Endothelial cell (in vitro differentiated cells): ENCODE measurements around the gene CAPZA1. TPM values are rescaled to one million over a fixed set of nuclear protein-coding genes. Genes with fewer than 3 reads are reported as not detected.

Source experiments
- DNase-seq: peaks from one replicate; pipeline ENCODE4 v3.0.0; 2021; ENCODE audit warnings: low spot score
- H3K27ac Mint-ChIP-seq: one replicate; pipeline ENCODE4 v1.8.0; 2021; ENCODE audit warnings: mixed read lengths, inconsistent platforms; ENCODE audit not compliant: unreplicated experiment
- H3K27me3 Mint-ChIP-seq: one replicate; pipeline ENCODE4 v1.8.0; 2021; ENCODE audit warnings: mild to moderate bottlenecking, moderate library complexity, mixed read lengths, inconsistent platforms; ENCODE audit not compliant: unreplicated experiment
- H3K36me3 Mint-ChIP-seq: one replicate; pipeline ENCODE4 v1.8.0; 2021; ENCODE audit warnings: mild to moderate bottlenecking, low read depth, mixed read lengths, inconsistent platforms; ENCODE audit not compliant: unreplicated experiment
- H3K4me1 Mint-ChIP-seq: one replicate; pipeline ENCODE4 v1.8.0; 2021; ENCODE audit warnings: mild to moderate bottlenecking, mixed read lengths, inconsistent platforms; ENCODE audit not compliant: unreplicated experiment
- H3K4me3 Mint-ChIP-seq: one replicate; pipeline ENCODE4 v1.8.0; 2021; ENCODE audit warnings: mild to moderate bottlenecking, mixed read lengths, inconsistent platforms; ENCODE audit not compliant: unreplicated experiment
- H3K9me3 Mint-ChIP-seq: one replicate; pipeline ENCODE4 v1.8.0; 2021; ENCODE audit warnings: mixed read lengths, inconsistent platforms; ENCODE audit not compliant: unreplicated experiment
- total RNA-seq: library from RNA; stranded (reverse); fragmentation: NEBNext Ultra II Directional; extraction: Animal tissue kit (Norgen Biotek cat#: 25700); gene quantifications from one replicate; pipeline ENCODE4 v1.2.1, GENCODE V29; 2021; ENCODE audit not compliant: unreplicated experiment
- TF ChIP-seq, protein P1 (sequence below): fragments of 200-600 bp; sonication (generic); IDR thresholded peaks from one replicate; pipeline ENCODE4 v1.5.0; 2021; ENCODE audit warnings: antibody characterized with exemption; ENCODE audit not compliant: unreplicated experiment

The CAPZA1 gene
- total RNA-seq, 1 donor from 2014 or later: 137 TPM

DNA sequence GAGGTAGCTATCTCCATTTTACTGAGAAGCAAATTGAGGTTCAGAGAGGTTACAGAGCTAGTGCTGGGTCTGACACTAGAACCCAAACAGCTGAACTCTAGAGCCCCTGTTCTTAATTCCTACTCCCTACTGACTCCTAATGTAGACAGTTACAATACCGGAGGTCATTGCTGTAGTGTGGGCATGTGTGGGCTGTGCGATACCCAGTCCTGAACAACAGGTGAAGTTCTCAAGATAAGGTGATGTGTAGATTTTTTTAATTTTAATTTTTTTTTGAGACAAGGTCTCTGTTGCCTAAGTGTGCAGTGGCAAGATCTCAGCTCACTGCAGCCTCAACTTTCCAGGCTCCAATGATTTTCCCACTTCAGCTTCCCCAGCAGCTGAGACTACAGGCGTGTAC, 88.9 kb downstream of the CAPZA1 start:
- no peak for DNase-seq
- H3K36me3 Mint-ChIP-seq: peaks cover 18% of the 10 kb centered on the region
- no peak overlapping the region for H3K27ac Mint-ChIP-seq
- TF ChIP-seq, protein P1, sequence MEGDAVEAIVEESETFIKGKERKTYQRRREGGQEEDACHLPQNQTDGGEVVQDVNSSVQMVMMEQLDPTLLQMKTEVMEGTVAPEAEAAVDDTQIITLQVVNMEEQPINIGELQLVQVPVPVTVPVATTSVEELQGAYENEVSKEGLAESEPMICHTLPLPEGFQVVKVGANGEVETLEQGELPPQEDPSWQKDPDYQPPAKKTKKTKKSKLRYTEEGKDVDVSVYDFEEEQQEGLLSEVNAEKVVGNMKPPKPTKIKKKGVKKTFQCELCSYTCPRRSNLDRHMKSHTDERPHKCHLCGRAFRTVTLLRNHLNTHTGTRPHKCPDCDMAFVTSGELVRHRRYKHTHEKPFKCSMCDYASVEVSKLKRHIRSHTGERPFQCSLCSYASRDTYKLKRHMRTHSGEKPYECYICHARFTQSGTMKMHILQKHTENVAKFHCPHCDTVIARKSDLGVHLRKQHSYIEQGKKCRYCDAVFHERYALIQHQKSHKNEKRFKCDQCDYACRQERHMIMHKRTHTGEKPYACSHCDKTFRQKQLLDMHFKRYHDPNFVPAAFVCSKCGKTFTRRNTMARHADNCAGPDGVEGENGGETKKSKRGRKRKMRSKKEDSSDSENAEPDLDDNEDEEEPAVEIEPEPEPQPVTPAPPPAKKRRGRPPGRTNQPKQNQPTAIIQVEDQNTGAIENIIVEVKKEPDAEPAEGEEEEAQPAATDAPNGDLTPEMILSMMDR: no peak
- H3K9me3 Mint-ChIP-seq: no peaks in the 10 kb centered on the region
- H3K4me3 Mint-ChIP-seq: peak overlapping the region; percentile 95
- H3K4me1 Mint-ChIP-seq: peaks cover 41% of the 10 kb centered on the region
- H3K27me3 Mint-ChIP-seq: peaks cover 31% of the 10 kb centered on the region

DNA sequence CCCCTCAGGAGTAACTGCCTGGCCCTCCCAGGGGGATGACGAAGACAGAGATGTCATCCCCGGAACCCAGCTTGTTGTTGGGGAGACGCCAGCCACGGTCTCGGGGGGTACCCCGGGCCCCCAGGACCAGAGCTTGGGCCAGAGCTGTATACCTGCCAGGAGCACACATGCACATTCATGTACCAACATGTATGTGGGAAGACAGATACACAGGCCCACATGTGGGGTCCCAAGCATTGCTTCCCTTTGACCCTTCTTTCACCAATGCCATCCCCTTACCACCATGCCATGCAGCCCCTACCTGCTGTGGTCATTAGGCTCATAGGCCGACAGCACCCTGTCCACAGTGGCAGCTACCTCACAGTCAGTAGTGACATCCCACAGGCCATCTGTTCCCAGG, 90.5 kb downstream of the CAPZA1 start:
- Mint-ChIP-seq H3K9me3 (no peaks in the 10 kb centered on the region), H3K4me1 (peaks cover 31% of the 10 kb centered on the region), H3K27ac (no peak overlapping the region), H3K4me3 (no peak overlapping the region), H3K36me3 (peaks cover 18% of the 10 kb centered on the region), H3K27me3 (peaks cover 27% of the 10 kb centered on the region)
- DNase-seq: no peak
- TF ChIP-seq, protein P1: no peak

DNA sequence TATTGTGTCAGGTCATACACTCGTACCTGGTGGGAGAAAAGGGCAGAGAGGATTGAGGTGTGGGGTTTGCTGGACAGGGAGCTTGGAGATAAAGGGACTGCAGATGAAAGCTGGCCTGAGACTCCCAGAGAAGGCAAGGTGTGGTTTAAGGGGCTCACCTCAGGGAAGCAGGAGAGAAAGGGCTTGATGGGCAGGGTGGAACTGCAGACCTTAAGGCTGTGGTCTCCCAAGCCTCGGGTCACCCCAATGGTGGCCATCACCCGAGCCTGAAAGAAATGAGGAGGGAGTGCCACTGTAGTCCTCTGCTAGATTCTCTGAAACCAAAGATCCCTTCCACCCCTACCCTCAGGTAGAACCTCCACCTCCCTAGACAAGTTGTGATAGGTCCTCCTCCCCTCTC, 91.0 kb downstream of the CAPZA1 start:
- peaks cover 27% of the 10 kb centered on the region for H3K4me1 Mint-ChIP-seq
- H3K9me3 Mint-ChIP-seq: no peaks in the 10 kb centered on the region
- peaks cover 15% of the 10 kb centered on the region for H3K36me3 Mint-ChIP-seq
- TF ChIP-seq, protein P1: no peak
- DNase-seq: no peak
- H3K27ac Mint-ChIP-seq: peak overlapping the region; percentile 42
- H3K4me3 Mint-ChIP-seq: peak overlapping the region; percentile 44
- peaks cover 28% of the 10 kb centered on the region for H3K27me3 Mint-ChIP-seq

DNA sequence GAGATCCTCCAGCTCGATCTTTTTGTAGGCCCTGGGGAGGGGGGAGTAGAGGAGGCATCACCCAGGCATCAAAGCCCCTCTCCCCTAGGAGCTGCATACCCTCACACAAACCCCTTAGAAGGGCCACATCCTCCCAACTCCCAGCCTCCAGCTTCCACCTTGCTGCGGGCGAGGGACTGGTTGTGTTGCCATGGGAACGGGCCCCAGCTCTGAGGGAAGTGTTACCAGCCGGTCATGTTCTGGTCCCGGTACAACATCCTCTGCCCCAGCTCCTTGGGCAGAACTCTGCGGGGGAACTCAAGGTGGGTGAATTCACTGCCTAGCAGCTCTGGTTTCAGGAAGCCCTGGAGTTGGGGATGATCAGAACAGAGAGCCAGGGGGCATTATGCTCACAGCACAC, 91.4 kb downstream of the CAPZA1 start:
- Mint-ChIP-seq H3K9me3 (no peaks in the 10 kb centered on the region), H3K36me3 (peaks cover 18% of the 10 kb centered on the region), H3K4me3 (peak overlapping the region; percentile 44), H3K4me1 (peaks cover 26% of the 10 kb centered on the region), H3K27ac (peak overlapping the region; percentile 18), H3K27me3 (peaks cover 30% of the 10 kb centered on the region)
- TF ChIP-seq, protein P1: no peak
- peak; percentile 47 for DNase-seq

DNA sequence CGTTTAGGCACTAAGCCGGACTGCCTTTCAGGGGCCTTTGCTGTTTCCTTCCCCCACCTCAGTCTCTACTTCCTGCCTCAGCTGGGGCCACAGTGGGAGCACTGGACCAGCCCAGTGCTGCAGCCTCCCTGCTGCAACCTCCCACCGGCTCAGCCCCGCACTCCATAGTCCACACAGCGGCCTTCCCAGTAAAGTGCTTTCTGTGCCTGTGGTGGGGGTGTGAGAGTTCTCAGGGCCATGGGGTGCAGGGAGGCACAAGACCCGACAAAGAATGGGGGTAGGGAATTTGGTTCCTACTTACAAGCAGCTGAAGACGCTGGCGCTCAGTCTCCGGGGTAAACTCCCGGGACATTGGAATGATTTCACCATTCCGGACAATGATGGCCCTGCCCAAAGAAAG, 92.0 kb downstream of the CAPZA1 start:
- peaks cover 27% of the 10 kb centered on the region for H3K27me3 Mint-ChIP-seq
- no peaks in the 10 kb centered on the region for H3K9me3 Mint-ChIP-seq
- peaks cover 23% of the 10 kb centered on the region for H3K4me1 Mint-ChIP-seq
- H3K36me3 Mint-ChIP-seq: peaks cover 15% of the 10 kb centered on the region
- no peak overlapping the region for H3K4me3 Mint-ChIP-seq
- H3K27ac Mint-ChIP-seq: no peak overlapping the region
- no peak for DNase-seq
- TF ChIP-seq, protein P1: no peak
